ENCODE measurements around the gene RAD50.

The RAD50 gene

GRCh38 chr5:132639706-132640130 lies 82.9 kb downstream of the RAD50 start:
- Mint-ChIP-seq H3K36me3 (peaks cover 24% of the 10 kb centered on the region), H3K4me3 (no peak overlapping the region), H3K27me3 (no peaks in the 10 kb centered on the region), H3K27ac (no peak overlapping the region), H3K9me3 (no peaks in the 10 kb centered on the region), H3K4me1 (peaks cover 6% of the 10 kb centered on the region)

- Mint-ChIP-seq H3K9me3 (no peaks in the 10 kb centered on the region), H3K4me3 (no peak overlapping the region), H3K36me3 (peaks cover 26% of the 10 kb centered on the region), H3K4me1 (peaks cover 2% of the 10 kb centered on the region), H3K27me3 (no peaks in the 10 kb centered on the region), H3K27ac (no peak overlapping the region)
These were observed 83.8 kb downstream of the RAD50 start for GRCh38 chr5:132640613-132641012.

GRCh38 chr5:132641241-132641723 lies 84.5 kb downstream of the RAD50 start:
- H3K4me1 Mint-ChIP-seq = no peaks in the 10 kb centered on the region
- no peaks in the 10 kb centered on the region for H3K9me3 Mint-ChIP-seq
- H3K27ac Mint-ChIP-seq = no peak overlapping the region
- H3K4me3 Mint-ChIP-seq = no peak overlapping the region
- H3K36me3 Mint-ChIP-seq = peaks cover 26% of the 10 kb centered on the region
- H3K27me3 Mint-ChIP-seq = no peaks in the 10 kb centered on the region

GRCh38 chr5:132641841-132642240 lies 85.1 kb downstream of the RAD50 start:
- Mint-ChIP-seq H3K4me3 (no peak overlapping the region), H3K36me3 (peaks cover 26% of the 10 kb centered on the region), H3K27me3 (no peaks in the 10 kb centered on the region), H3K27ac (no peak overlapping the region), H3K9me3 (no peaks in the 10 kb centered on the region), H3K4me1 (no peaks in the 10 kb centered on the region)

- Mint-ChIP-seq H3K9me3 (peaks cover 9% of the 10 kb centered on the region), H3K4me3 (no peak overlapping the region), H3K27ac (no peak overlapping the region), H3K27me3 (no peaks in the 10 kb centered on the region), H3K4me1 (no peaks in the 10 kb centered on the region), H3K36me3 (peaks cover 23% of the 10 kb centered on the region)
These were observed 87.4 kb downstream of the RAD50 start for GRCh38 chr5:132644177-132644576.

- H3K9me3 Mint-ChIP-seq = peaks cover 14% of the 10 kb centered on the region
- H3K27ac Mint-ChIP-seq = no peak overlapping the region
- peaks cover 16% of the 10 kb centered on the region for H3K36me3 Mint-ChIP-seq
- H3K27me3 Mint-ChIP-seq = no peaks in the 10 kb centered on the region
- H3K4me1 Mint-ChIP-seq = no peaks in the 10 kb centered on the region
- no peak overlapping the region for H3K4me3 Mint-ChIP-seq
These were observed 89.9 kb downstream of the RAD50 start for GRCh38 chr5:132646583-132647266.

- no peak overlapping the region for H3K27ac Mint-ChIP-seq
- H3K4me3 Mint-ChIP-seq = no peak overlapping the region
- H3K4me1 Mint-ChIP-seq = no peaks in the 10 kb centered on the region
- H3K9me3 Mint-ChIP-seq = peaks cover 14% of the 10 kb centered on the region
- peaks cover 16% of the 10 kb centered on the region for H3K36me3 Mint-ChIP-seq
- H3K27me3 Mint-ChIP-seq = peaks cover 1% of the 10 kb centered on the region
These were observed 90.7 kb downstream of the RAD50 start for GRCh38 chr5:132647473-132647872.

GRCh38 chr5:132648355-132648754 lies 91.6 kb downstream of the RAD50 start:
- Mint-ChIP-seq H3K27me3 (peaks cover 1% of the 10 kb centered on the region), H3K36me3 (peaks cover 9% of the 10 kb centered on the region), H3K4me3 (no peak overlapping the region), H3K27ac (no peak overlapping the region), H3K4me1 (no peaks in the 10 kb centered on the region), H3K9me3 (peaks cover 14% of the 10 kb centered on the region)

GRCh38 chr5:132651838-132652469 lies 95.2 kb downstream of the RAD50 start:
- peaks cover 3% of the 10 kb centered on the region for H3K36me3 Mint-ChIP-seq
- H3K27me3 Mint-ChIP-seq = peaks cover 19% of the 10 kb centered on the region
- no peak overlapping the region for H3K27ac Mint-ChIP-seq
- peaks cover 5% of the 10 kb centered on the region for H3K4me1 Mint-ChIP-seq
- peaks cover 14% of the 10 kb centered on the region for H3K9me3 Mint-ChIP-seq
- no peak overlapping the region for H3K4me3 Mint-ChIP-seq

- H3K4me3 Mint-ChIP-seq = no peak overlapping the region
- H3K4me1 Mint-ChIP-seq = peaks cover 5% of the 10 kb centered on the region
- H3K27ac Mint-ChIP-seq = no peak overlapping the region
- peaks cover 26% of the 10 kb centered on the region for H3K27me3 Mint-ChIP-seq
- peaks cover 5% of the 10 kb centered on the region for H3K9me3 Mint-ChIP-seq
- H3K36me3 Mint-ChIP-seq = no peaks in the 10 kb centered on the region
These were observed 96.9 kb downstream of the RAD50 start for GRCh38 chr5:132653716-132654115.

- peaks cover 26% of the 10 kb centered on the region for H3K27me3 Mint-ChIP-seq
These were observed 99.3 kb downstream of the RAD50 start for GRCh38 chr5:132655821-132656773.

GRCh38 chr5:132656774-132657355 lies 100.1 kb downstream of the RAD50 start:
- H3K27ac Mint-ChIP-seq = no peak overlapping the region
- H3K4me3 Mint-ChIP-seq = peak overlapping the region; percentile 54
- peaks cover 5% of the 10 kb centered on the region for H3K4me1 Mint-ChIP-seq
- peaks cover 26% of the 10 kb centered on the region for H3K27me3 Mint-ChIP-seq
- no peaks in the 10 kb centered on the region for H3K9me3 Mint-ChIP-seq
- no peaks in the 10 kb centered on the region for H3K36me3 Mint-ChIP-seq

More at GRCh38 chr5:132655821-132656773, 99.3 kb downstream of the RAD50 start:
- no peak overlapping the region for H3K27ac Mint-ChIP-seq
- H3K4me3 Mint-ChIP-seq = peak overlapping the region; percentile 54
- no peaks in the 10 kb centered on the region for H3K36me3 Mint-ChIP-seq
- H3K9me3 Mint-ChIP-seq = no peaks in the 10 kb centered on the region
- H3K4me1 Mint-ChIP-seq = peaks cover 5% of the 10 kb centered on the region

GRCh38 chr5:132657676-132658380 lies 101.1 kb downstream of the RAD50 start, which contains the start of gene IL13:
Gene IL13 (plus strand): TSS chr5:132658173. CDS start chr5:132658187, 14 bp downstream.
- Mint-ChIP-seq H3K27ac (no peak within 1 kb of the TSS), H3K4me1 (peaks cover 5% of the 10 kb centered on the region), H3K4me3 (no peak within 1 kb of the TSS)

GRCh38 chr5:132658381-132659302 lies 101.9 kb downstream of the RAD50 start:
- H3K27ac Mint-ChIP-seq = no peak overlapping the region
- H3K4me1 Mint-ChIP-seq = peaks cover 5% of the 10 kb centered on the region
- H3K9me3 Mint-ChIP-seq = no peaks in the 10 kb centered on the region
- H3K36me3 Mint-ChIP-seq = no peaks in the 10 kb centered on the region
- H3K4me3 Mint-ChIP-seq = no peak overlapping the region
- peaks cover 22% of the 10 kb centered on the region for H3K27me3 Mint-ChIP-seq

More at GRCh38 chr5:132657676-132658380, 101.1 kb downstream of the RAD50 start, which contains the start of gene IL13:
- Mint-ChIP-seq H3K27me3 (peaks cover 25% of the 10 kb centered on the region), H3K36me3 (no peaks in the 10 kb centered on the region), H3K9me3 (no peaks in the 10 kb centered on the region)

All from activated naive CD4-positive, alpha-beta T cell treated with anti-CD3 and anti-CD28 coated beads, Interleukin-2, amount 50 U/mL, for 24 hours (primary cell).